HFFc6 (cell line): ENCODE data around the gene AQP12A. TPM values are rescaled to one million over a fixed set of nuclear protein-coding genes. Genes with fewer than 3 reads are reported as not detected.

ENCODE experiments used
- DNase-seq: peaks from one replicate; pipeline ENCODE4 v3.0.0-alpha.2; 2018
- H3K27ac Mint-ChIP-seq: 2 replicates; pipeline ENCODE4 v1.8.0; 2020; ENCODE audit warnings: mild to moderate bottlenecking, mixed read lengths
- H3K27me3 Mint-ChIP-seq: 2 replicates; pipeline ENCODE4 v1.8.0; 2021; ENCODE audit warnings: mild to moderate bottlenecking, moderate library complexity, mixed read lengths; ENCODE audit not compliant: insufficient read depth
- H3K36me3 Mint-ChIP-seq: 2 replicates; pipeline ENCODE4 v1.8.0; 2021; ENCODE audit warnings: low read depth, mixed read lengths
- H3K4me1 Mint-ChIP-seq: 2 replicates; pipeline ENCODE4 v1.8.0; 2020; ENCODE audit warnings: low read depth, mixed read lengths
- H3K4me3 Mint-ChIP-seq: 2 replicates; pipeline ENCODE4 v1.8.0; 2020; ENCODE audit warnings: mild to moderate bottlenecking, moderate library complexity, mixed read lengths
- H3K9me3 Mint-ChIP-seq: 2 replicates; pipeline ENCODE4 v1.8.0; 2020; ENCODE audit warnings: mild to moderate bottlenecking, mixed read lengths
- CTCF ChIP-seq: fragments of 200-600 bp; sonication (generic); IDR thresholded peaks from 2 replicates; pipeline ENCODE4 v1.5.0; 2021; ENCODE audit warnings: antibody characterized with exemption, mild to moderate bottlenecking
- total RNA-seq, 6 experiments: library from RNA; stranded (reverse); fragmentation: NEBNext Ultra II Directional; extraction: Animal tissue kit (Norgen Biotek cat#: 25700); gene quantifications; 2 replicates in 1 of 6; 3 replicates in 5 of 6; pipeline ENCODE4 v1.2.3, GENCODE V29; 2021

Gene AQP12A
- total RNA-seq, 6 experiments from 2014 or later = not detected

GRCh38 chr2:240663546-240664190 lies 28.0 kb upstream of the AQP12A start:
- H3K27me3 Mint-ChIP-seq = peaks cover 32% of the 10 kb centered on the region
- H3K36me3 Mint-ChIP-seq = no peaks in the 10 kb centered on the region
- peak; percentile 33; the same call in 1 of the 2 replicates for TF ChIP-seq CTCF
- H3K9me3 Mint-ChIP-seq = peaks cover 4% of the 10 kb centered on the region; the same call in 1 of the 2 replicates
- no peak overlapping the region for H3K4me3 Mint-ChIP-seq
- no peak overlapping the region for H3K27ac Mint-ChIP-seq
- no peak for DNase-seq
- no peaks in the 10 kb centered on the region for H3K4me1 Mint-ChIP-seq

DNA sequence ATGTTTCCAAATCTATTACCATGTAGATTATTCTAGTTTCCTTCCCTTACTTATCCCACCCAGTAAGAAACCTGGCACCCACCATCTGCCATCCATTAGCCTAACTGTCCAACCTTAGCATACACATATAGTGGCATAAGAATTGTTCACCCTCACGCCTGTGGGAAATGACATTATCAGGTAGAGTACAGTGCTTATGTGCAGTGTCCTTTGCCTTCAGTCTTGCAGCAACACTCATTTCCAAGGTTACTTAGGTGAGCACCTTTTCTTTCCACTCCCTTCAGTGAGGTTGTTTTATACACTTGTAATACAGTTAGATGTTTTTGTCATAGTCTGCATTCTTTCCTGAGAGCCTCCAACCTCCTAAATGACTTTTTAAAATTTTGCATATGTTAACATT lies 27.0 kb upstream of the AQP12A start:
- Mint-ChIP-seq H3K36me3 (no peaks in the 10 kb centered on the region), H3K9me3 (peaks cover 4% of the 10 kb centered on the region; the same call in 1 of the 2 replicates), H3K4me3 (no peak overlapping the region), H3K4me1 (no peaks in the 10 kb centered on the region), H3K27me3 (peaks cover 39% of the 10 kb centered on the region), H3K27ac (no peak overlapping the region)
- TF ChIP-seq CTCF = no peak
- no peak for DNase-seq

DNA sequence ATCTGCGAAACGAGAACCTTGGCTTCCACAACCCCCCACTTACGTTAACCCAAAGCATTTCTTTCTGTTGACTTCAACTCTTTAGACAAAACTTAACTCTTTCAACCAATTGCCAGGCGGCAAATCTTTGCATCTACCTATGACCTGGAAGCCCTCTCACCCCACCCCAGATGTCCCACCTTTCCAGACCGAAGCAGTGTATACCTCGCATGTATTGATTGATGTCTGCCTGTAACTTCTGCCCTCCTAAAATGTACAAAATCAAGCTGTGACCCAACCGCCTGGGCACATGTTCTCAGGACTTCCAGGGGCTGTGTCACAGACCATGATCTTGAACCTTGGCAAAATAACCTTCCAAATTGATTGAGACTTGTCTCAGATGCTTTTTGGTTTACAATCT lies 21.3 kb upstream of the AQP12A start:
- H3K4me1 Mint-ChIP-seq = no peaks in the 10 kb centered on the region
- H3K4me3 Mint-ChIP-seq = no peak overlapping the region
- no peaks in the 10 kb centered on the region for H3K36me3 Mint-ChIP-seq
- no peaks in the 10 kb centered on the region for H3K9me3 Mint-ChIP-seq
- no peak for DNase-seq
- H3K27ac Mint-ChIP-seq = no peak overlapping the region
- TF ChIP-seq CTCF = no peak
- peaks cover 48% of the 10 kb centered on the region for H3K27me3 Mint-ChIP-seq

DNA sequence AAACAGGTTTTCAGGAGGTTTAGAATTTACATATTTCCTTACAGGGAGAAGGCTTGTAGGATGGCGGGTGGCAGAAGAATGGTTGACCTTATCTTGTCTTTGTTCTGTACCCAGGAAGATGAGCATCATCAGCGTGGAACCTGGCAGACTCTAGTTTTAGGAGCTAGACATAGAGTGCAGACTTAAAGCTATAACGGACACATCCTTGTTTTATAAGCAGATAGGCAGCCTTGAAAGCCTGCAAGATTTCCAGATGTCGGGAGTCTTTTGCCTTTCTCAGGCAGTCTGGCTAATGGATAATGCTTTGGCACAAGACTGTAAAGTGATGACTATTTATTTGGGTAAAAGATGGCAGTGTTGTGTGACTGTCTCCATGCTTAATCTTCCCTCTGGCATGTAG lies 20.7 kb upstream of the AQP12A start:
- Mint-ChIP-seq H3K4me1 (no peaks in the 10 kb centered on the region), H3K27ac (no peak overlapping the region), H3K36me3 (no peaks in the 10 kb centered on the region), H3K4me3 (no peak overlapping the region), H3K9me3 (no peaks in the 10 kb centered on the region), H3K27me3 (peaks cover 48% of the 10 kb centered on the region)
- DNase-seq = no peak
- no peak for TF ChIP-seq CTCF

GRCh38 chr2:240672076-240672700 lies 19.5 kb upstream of the AQP12A start:
- Mint-ChIP-seq H3K9me3 (no peaks in the 10 kb centered on the region), H3K27me3 (peaks cover 43% of the 10 kb centered on the region), H3K27ac (no peak overlapping the region), H3K4me1 (no peaks in the 10 kb centered on the region), H3K36me3 (no peaks in the 10 kb centered on the region), H3K4me3 (no peak overlapping the region)
- no peak for DNase-seq
- TF ChIP-seq CTCF = no peak
